ENCODE data around the gene ADGRA3.

GRCh38 chr4:22391551-22391950, 124.3 kb downstream of the ADGRA3 start:
- TF ChIP-seq POLR2AphosphoS5 (IDR thresholded peaks at IDR 0.05; ENCODE audit: borderline replicate concordance, low read depth, low read length) = no peak
- no peak for TF ChIP-seq EZH2 (IDR thresholded peaks at IDR 0.05)

All from SK-N-MC (cell line).